GM18526 (cell line): ENCODE results near the gene TSEN15.

Source experiments
- POLR2A ChIP-seq: IDR thresholded peaks from 3 replicates; pipeline ENCODE4 v1.6.1; 2011; ENCODE audit not compliant: insufficient read length; ENCODE audit errors: extremely low read depth

Gene TSEN15

GRCh38 chr1:184039126-184039525 is 12.4 kb upstream of the TSEN15 start:
- TF ChIP-seq POLR2A, result no peak

GRCh38 chr1:184041731-184042130 is 9.8 kb upstream of the TSEN15 start:
- no peak for TF ChIP-seq POLR2A

DNA sequence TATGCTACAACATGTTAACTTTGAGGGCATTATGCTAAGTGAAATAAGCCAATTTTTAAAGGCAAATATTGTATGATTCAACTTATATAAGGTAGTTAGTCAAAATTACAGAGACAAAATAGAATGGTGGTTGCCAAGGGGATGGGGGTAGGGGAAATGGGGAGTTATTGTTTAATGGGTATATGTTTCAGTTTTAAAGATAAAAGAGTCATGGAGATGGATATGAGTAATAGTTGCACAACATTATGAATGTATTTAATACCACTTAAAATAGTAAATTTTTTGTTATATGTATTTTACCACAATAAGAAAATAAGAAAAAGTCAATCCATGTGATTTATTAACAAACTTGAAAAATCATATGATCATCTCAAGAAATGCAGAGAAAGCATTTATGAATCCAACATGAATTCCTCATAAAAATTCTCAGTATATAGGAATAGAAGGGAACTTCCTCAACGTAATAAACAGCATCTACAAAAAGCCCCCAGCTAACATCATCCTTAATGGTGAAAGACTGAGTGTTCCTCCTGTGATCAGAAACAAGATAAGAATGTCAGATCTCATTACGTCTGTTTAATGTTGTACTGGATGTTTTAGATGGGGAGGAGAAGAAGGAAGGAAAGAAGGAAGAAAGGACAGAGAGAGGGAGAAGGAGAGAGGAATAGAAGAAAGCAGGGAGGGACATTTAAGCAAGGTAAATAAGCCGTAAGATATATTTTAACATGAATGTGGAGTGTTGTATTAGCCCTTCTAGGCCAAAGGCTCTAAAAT is 6.7 kb upstream of the TSEN15 start:
- no peak for TF ChIP-seq POLR2A

- TF ChIP-seq POLR2A, result no peak
Observed at GRCh38 chr1:184048561-184049240, 2.8 kb upstream of the TSEN15 start.

GRCh38 chr1:184049291-184049690 is 2.2 kb upstream of the TSEN15 start:
- no peak for TF ChIP-seq POLR2A

- TF ChIP-seq POLR2A, result no peak
Observed at GRCh38 chr1:184049836-184050468, 1.6 kb upstream of the TSEN15 start.

- no peak for TF ChIP-seq POLR2A
Observed at GRCh38 chr1:184050636-184051035, 894 bp upstream of the TSEN15 start.

DNA sequence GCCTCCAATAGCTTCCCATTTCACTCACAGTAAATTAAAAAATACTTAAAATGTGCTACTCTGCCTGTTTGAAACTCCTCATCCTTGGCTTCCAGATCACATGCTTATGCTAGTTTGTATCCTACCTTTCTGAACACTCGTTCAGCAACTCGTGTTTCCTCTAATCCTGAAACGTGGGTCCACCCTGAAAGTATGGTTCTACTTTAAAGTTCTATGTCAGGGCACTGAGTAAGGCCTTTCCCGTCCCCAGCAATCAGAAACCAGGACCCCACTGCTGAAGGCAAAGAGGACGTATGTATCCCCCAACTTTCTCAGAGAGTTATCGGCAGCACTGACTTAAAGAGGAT is 419 bp upstream of the TSEN15 start:
- TF ChIP-seq POLR2A, result no peak

- TF ChIP-seq POLR2A, result no peak
Observed at GRCh38 chr1:184052194-184052559, 647 bp downstream of the TSEN15 start.

DNA sequence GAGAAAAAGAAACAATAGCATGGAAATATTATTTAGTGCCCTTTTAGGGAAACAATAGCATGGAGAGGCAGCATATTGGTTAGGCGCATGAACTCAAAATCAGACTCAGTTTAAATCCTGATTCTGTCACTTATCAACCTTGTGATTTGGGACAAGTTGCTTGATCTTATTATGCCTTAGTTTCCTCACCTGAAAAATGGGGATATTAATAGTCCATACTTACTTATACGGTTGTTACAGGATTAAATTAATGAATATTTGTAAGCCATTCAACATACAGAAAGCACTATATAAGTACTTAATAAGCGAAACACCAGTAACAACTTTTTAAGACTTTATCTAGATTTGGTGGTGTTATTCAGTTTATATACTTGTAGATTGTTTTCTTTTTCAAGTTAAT is 1.2 kb downstream of the TSEN15 start:
- TF ChIP-seq POLR2A, result no peak

GRCh38 chr1:184053881-184054280 is 2.4 kb downstream of the TSEN15 start:
- TF ChIP-seq POLR2A, result no peak

GRCh38 chr1:184056921-184057555 is 5.5 kb downstream of the TSEN15 start:
- TF ChIP-seq POLR2A, result no peak

DNA sequence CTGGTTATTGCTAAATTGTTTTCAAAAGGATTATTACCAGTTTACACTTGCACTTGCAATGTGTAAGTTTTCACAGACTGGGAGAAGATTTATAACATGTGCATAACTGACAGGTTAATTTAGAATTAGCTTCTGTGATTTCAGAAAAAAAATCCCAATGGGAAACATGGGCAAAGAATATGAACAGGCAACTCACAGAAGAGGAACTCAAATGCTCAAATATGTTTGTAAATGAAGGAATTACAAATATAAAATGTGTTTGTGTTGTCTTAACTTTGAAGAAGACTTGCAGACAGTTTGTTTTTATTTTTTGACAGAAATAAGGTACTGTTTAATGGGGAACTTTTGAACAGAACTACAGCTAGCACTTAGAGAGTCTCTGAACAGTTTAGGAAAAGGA is 8.4 kb downstream of the TSEN15 start:
- TF ChIP-seq POLR2A, result no peak

DNA sequence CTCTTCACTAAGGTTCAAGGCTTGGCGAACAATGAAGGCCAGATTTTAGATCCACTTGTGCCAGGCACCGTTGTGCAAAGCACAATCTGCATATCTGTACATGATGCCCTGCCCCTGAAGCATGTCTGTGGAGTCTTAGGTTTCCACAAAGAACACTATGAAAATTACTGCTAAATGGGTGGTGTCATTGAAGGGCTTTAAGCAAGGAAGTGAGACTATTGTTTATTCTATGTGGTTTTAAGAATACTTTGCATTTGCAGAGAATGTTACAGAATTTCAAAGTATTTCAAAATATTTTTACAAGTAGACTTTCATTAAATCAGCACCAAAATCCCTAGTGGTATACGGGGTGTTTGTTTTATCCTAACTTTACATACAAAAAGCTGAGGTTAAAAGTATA is 8.8 kb downstream of the TSEN15 start:
- no peak for TF ChIP-seq POLR2A

GRCh38 chr1:184061396-184062003 is 10.0 kb downstream of the TSEN15 start:
- TF ChIP-seq POLR2A, result no peak

- no peak for TF ChIP-seq POLR2A
Observed at GRCh38 chr1:184062640-184063286, 11.2 kb downstream of the TSEN15 start.

DNA sequence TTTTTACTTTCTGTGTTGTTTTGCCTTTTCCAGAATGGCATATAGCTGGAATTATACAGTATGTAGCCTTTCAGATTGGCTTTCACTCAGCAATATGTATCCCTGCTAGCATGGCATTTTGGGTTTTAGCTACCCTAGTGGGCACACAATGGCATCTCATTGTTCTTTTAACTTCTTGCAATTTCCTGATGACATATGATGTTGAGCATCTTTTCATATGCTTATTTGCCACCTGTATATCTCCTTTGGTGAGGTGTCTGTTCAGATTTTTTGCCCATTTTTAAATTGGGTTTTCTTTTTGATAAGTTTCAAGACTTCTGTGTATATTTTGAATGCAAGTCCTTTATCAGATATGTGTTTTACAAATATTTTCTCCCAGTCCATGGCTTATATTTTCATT is 14.0 kb downstream of the TSEN15 start:
- no peak for TF ChIP-seq POLR2A
